Motor neuron (in vitro differentiated cells): ENCODE measurements around the gene SELENOS. TPM values are rescaled to one million over a fixed set of nuclear protein-coding genes. Genes with fewer than 3 reads are reported as not detected.
"Not testable (repeated sequence)": the region's sequence is repeated elsewhere in the genome, so short reads cannot be mapped to it uniquely, and the experiment has no call there.

Experiments
- ATAC-seq, 8 experiments: fragments of 200-7000 bp; cut with Tn5 transposase; replicated peaks in 6 of 8; 2 replicates each; pipeline ENCODE4 v1.8.0; 2021; ENCODE audit warnings: mild to moderate bottlenecking in 8 of 8, moderate library complexity in 8 of 8
- H3K27ac ChIP-seq, 2 donors: fragments of 250-450 bp; sonication (Bioruptor Pico); 2 replicates each; pipeline ENCODE4 v1.9.0; 2021; ENCODE audit warnings: antibody characterized with exemption in 2 of 2, mild to moderate bottlenecking in 2 of 2, moderate library complexity in 1 of 2
- H3K4me1 ChIP-seq, 2 donors: fragments of 250-450 bp; sonication (Bioruptor Pico); replicated peaks in 1 of 2; 2 replicates each; pipeline ENCODE4 v1.6.1; 2021; ENCODE audit warnings: antibody characterized with exemption in 2 of 2, mild to moderate bottlenecking in 2 of 2, moderate library complexity in 1 of 2
- H3K4me3 ChIP-seq, 5 donors: fragments of 250-450 bp; sonication (Bioruptor Pico); 2 replicates each; pipeline ENCODE4 v1.9.0; 2021; ENCODE audit warnings: antibody characterized with exemption in 5 of 5, mild to moderate bottlenecking in 5 of 5, moderate library complexity in 4 of 5
- WGBS, 10 experiments: fragments of 450-650 bp; shearing (Covaris generic); methylation state at CpG; one replicate each; pipeline ENCODE4 v1.0.0; 2022; 5-methylcytosine and 5-hydroxymethylcytosine counted together
- in situ Hi-C, 9 experiments: fragments of 400-800 bp; cut with MboI; loops; one replicate each; pipeline ENCODE4 v1.15.0; 2021; ENCODE audit warnings: low sequenced_read_pairs in 9 of 9, low pct_unique_long_range_greater_than_20kb in 2 of 9; ENCODE audit not compliant: unreplicated experiment in 9 of 9
- total RNA-seq, 8 experiments: library from RNA; unstranded; fragments of 300-600 nt; gene quantifications; 2 replicates each; pipeline versions ENCODE4 v1.2.3 to v1.2.4, GENCODE V29; 2022

The SELENOS gene
- total RNA-seq, 8 experiments from 2014 or later = 35.6 to 101 (median 60.3) TPM

GRCh38 chr15:101288905-101289513, 11.7 kb upstream of the SELENOS start:
- peak in 2 of 8 experiments; percentile 22 to 58 for ATAC-seq
- Histone ChIP-seq H3K27ac (no peak overlapping the region), H3K4me1 (peaks cover 7 to 14% of the 10 kb centered on the region in 2 donors), H3K4me3 (no peak overlapping the region)
- WGBS, 10 experiments = 67 to 100% (median 87%) methylated on average over 2 to 8 of the region's 8 CpGs
- in situ Hi-C loops = loop anchor here in 1 of 9 experiments (10.0 kb wide), 1 partner anchor 356 kb away; no protein-coding TSS in a partner anchor

- in situ Hi-C loops = loop anchor here in 1 of 9 experiments (10.0 kb wide), 1 partner anchor 357 kb away; no protein-coding TSS in a partner anchor
- 85 to 100% (median 100%) methylated on average over 1 to 3 of the region's 6 CpGs; no CpG with 5 or more reads in 3 of the 10 experiments for WGBS, 10 experiments
- not testable (repeated sequence) for ATAC-seq, H3K4me1 ChIP-seq, H3K4me3 ChIP-seq, H3K27ac ChIP-seq
Observed at GRCh38 chr15:101287342-101287741, 10.1 kb upstream of the SELENOS start.

GRCh38 chr15:101286471-101287114, 9.3 kb upstream of the SELENOS start:
- H3K4me3 ChIP-seq = no peak overlapping the region
- 80 to 100% (median 95%) methylated on average over 1 to 9 of the region's 9 CpGs for WGBS, 10 experiments
- in situ Hi-C loops = loop anchor here in 1 of 9 experiments (10.0 kb wide), 1 partner anchor 358 kb away; no protein-coding TSS in a partner anchor
- H3K4me1 ChIP-seq = no peaks in the 10 kb centered on the region
- ATAC-seq = peak in 1 of 8 experiments; percentile 48
- H3K27ac ChIP-seq = no peak overlapping the region

GRCh38 chr15:101283931-101284330, 6.6 kb upstream of the SELENOS start:
- no peak for ATAC-seq

GRCh38 chr15:101280007-101280406, 2.7 kb upstream of the SELENOS start:
- in situ Hi-C loops = loop anchor here in 1 of 9 experiments (10.0 kb wide), 1 partner anchor 365 kb away; no protein-coding TSS in a partner anchor
- no peak for ATAC-seq
- Histone ChIP-seq H3K27ac (no peak overlapping the region), H3K4me1 (peaks cover 8 to 11% of the 10 kb centered on the region in 2 donors), H3K4me3 (no peak overlapping the region)
- WGBS, 10 experiments = 85 to 100% (median 100%) methylated on average over 1 to 2 of the region's 2 CpGs; no CpG with 5 or more reads in 3 of the 10 experiments

More at GRCh38 chr15:101283931-101284330, 6.6 kb upstream of the SELENOS start:
- WGBS, 10 experiments = 70 to 100% (median 100%) methylated on average over 1 to 4 of the region's 6 CpGs; no CpG with 5 or more reads in 1 of the 10 experiments
- Histone ChIP-seq H3K27ac (no peak overlapping the region), H3K4me3 (no peak overlapping the region), H3K4me1 (no peaks in the 10 kb centered on the region)
- in situ Hi-C loops = loop anchor here in 1 of 9 experiments (10.0 kb wide), 1 partner anchor 361 kb away; no protein-coding TSS in a partner anchor

- in situ Hi-C loops = no loop called here
- H3K27ac ChIP-seq = peak overlapping the region in 1 of 2 donors; percentile 94
- ATAC-seq = no peak
- peak overlapping the region; percentile 52 to 93 (median 77) for H3K4me3 ChIP-seq
- WGBS, 10 experiments = 38 to 82% (median 72%) methylated on average over 2 to 9 of the region's 12 CpGs; no CpG with 5 or more reads in 2 of the 10 experiments
- peaks cover 8 to 11% of the 10 kb centered on the region in 2 donors for H3K4me1 ChIP-seq
Observed at GRCh38 chr15:101277943-101278564, 769 bp upstream of the SELENOS start.

GRCh38 chr15:101276501-101277037, 716 bp downstream of the SELENOS start:
- ATAC-seq = peak in 3 of 8 experiments; percentile 5 to 26 (median 7)
- WGBS, 10 experiments = 0 to 67% (median 5%) methylated on average over 1 to 10 of the region's 14 CpGs; no CpG with 5 or more reads in 1 of the 10 experiments
- in situ Hi-C loops = no loop called here

GRCh38 chr15:101275018-101275417, 2.3 kb downstream of the SELENOS start:
- H3K4me1 ChIP-seq = peaks cover 8 to 11% of the 10 kb centered on the region in 2 donors
- WGBS, 10 experiments = 0 to 96% (median 60%) methylated on average over 1 to 4 of the region's 5 CpGs; no CpG with 5 or more reads in 1 of the 10 experiments
- no peak overlapping the region for H3K4me3 ChIP-seq
- peak in 1 of 8 experiments; percentile 3 for ATAC-seq
- H3K27ac ChIP-seq = no peak overlapping the region
- in situ Hi-C loops = no loop called here

More at GRCh38 chr15:101276501-101277037, 716 bp downstream of the SELENOS start:
- Histone ChIP-seq H3K4me1 (peaks cover 8 to 11% of the 10 kb centered on the region in 2 donors), H3K4me3 (peak overlapping the region; percentile 52 to 93 (median 77)), H3K27ac (peak overlapping the region; percentile 61 to 94)

GRCh38 chr15:101273534-101273933, 3.8 kb downstream of the SELENOS start:
- 67 to 100% (median 82%) methylated on average over 1 to 4 of the region's 5 CpGs; no CpG with 5 or more reads in 1 of the 10 experiments for WGBS, 10 experiments
- in situ Hi-C loops = loop anchor here in 5 of 9 experiments (25.0 kb wide), 2 partner anchors 636 to 661 kb away; partner anchors contain the start of genes ASB7 (in 3 of the 5) and LINS1 (in 3 of the 5)
- Histone ChIP-seq H3K27ac (no peak overlapping the region), H3K4me1 (peaks cover 8 to 11% of the 10 kb centered on the region in 2 donors), H3K4me3 (no peak overlapping the region)
- ATAC-seq = no peak

- WGBS, 10 experiments = 80 to 100% (median 96%) methylated on average over 2 to 8 of the region's 9 CpGs; no CpG with 5 or more reads in 1 of the 10 experiments
- Histone ChIP-seq H3K4me1 (peaks cover 6 to 8% of the 10 kb centered on the region in 2 donors), H3K27ac (no peak overlapping the region), H3K4me3 (no peak overlapping the region)
- in situ Hi-C loops = loop anchor here in 5 of 9 experiments (25.0 kb wide), 2 partner anchors 635 to 660 kb away; partner anchors contain the start of genes ASB7 (in 3 of the 5) and LINS1 (in 3 of the 5)
- no peak for ATAC-seq
Observed at GRCh38 chr15:101272584-101272983, 4.7 kb downstream of the SELENOS start.

- in situ Hi-C loops = loop anchor here in 5 of 9 experiments (10.0 to 25.0 kb wide), 3 partner anchors 255 to 657 kb away; partner anchors contain the start of genes ASB7 (in 3 of the 5) and LINS1 (in 3 of the 5)
- ATAC-seq = peak in 6 of 8 experiments; percentile 4 to 41 (median 28)
- no peak overlapping the region for H3K4me3 ChIP-seq
- H3K27ac ChIP-seq = no peak overlapping the region
- 67 to 96% (median 88%) methylated on average over 1 to 13 of the region's 16 CpGs; no CpG with 5 or more reads in 1 of the 10 experiments for WGBS, 10 experiments
- peaks cover 0 to 2% of the 10 kb centered on the region in 2 donors for H3K4me1 ChIP-seq
Observed at GRCh38 chr15:101269479-101270223, 7.6 kb downstream of the SELENOS start.
